Hematopoietic multipotent progenitor cell treated with erythropoietin and hydrocortisone succinate and interleukin-3 and kit ligand, for 8 days (in vitro differentiated cells): ENCODE results near the gene SLC16A7.

Experiments
- DNase-seq: peaks from one replicate; pipeline ENCODE4 v3.0.0-alpha.2; 2015

SLC16A7 gene

DNA sequence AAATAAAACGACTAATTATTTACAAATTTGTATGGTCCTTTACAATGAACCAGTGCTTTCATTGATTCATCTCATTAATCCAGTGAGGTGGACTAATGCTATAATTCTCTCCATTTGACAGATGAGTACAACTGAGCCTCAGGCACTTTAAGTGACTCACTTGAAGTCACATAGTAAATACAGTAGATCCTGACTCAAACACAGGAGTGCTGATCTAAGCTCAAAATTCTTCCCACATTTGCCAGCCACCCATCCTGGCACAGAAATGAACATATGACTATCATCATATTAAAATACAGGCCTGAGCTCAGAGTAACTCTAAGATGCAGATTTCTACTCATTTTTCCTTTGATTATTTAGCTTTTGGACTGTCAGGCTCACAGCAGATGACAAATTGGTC, 30.6 kb downstream of the SLC16A7 start:
- no peak for DNase-seq

DNA sequence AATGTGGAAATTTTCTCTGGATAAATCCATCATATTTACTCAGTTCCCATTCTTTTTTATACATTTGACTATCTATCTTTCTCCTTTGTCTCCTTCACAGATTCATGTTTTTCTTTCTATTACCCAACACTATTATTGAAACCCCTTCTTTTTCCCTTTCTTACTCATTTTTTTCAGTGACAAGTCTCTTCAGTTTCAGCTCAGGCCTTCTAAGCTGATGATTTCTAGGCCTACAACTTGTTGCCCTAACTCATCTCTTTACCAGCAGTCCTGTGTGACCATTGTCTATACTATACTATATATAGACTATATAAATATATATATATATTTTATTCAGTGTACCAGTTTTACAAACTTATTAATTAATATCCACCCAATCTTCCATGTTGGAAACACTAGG, 31.8 kb downstream of the SLC16A7 start:
- no peak for DNase-seq

DNA sequence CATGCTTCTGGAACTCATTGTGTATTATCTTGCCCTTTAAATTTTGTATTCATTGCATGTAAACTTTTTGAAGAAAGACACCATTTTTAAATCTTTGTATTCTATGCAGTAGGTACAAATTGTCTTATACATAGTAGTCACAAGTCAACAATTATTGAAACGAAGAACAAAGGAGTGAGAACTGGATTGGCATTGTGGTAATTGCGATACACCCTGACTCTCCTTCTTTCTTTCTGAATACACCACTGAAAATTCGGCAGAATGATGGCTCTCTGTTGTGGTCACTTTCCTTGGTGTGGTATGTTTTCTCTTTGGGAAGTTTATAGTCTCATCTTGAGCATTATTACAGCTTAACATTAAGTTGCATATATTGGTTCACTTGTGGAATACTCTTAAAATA, 34.1 kb downstream of the SLC16A7 start:
- DNase-seq = no peak

DNA sequence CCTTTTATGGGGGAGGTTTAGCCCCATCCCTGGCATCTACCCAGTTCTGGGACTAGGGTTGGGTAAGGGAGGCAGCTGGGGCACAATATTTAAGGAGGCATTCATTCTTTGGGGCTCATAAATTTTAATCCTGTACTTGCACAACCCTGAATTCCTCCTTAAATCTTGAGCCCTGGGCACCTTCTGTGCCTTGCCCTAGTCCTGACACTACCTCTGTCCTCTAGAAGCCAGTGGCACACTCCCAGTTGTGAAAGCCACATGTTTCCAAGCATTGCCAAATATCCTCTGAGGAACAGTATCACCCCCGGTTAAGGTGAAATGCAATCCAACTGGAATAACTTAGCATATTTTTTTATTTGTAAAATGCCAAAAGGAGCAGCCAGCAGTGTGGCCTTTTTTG, 36.6 kb downstream of the SLC16A7 start:
- no peak for DNase-seq

DNA sequence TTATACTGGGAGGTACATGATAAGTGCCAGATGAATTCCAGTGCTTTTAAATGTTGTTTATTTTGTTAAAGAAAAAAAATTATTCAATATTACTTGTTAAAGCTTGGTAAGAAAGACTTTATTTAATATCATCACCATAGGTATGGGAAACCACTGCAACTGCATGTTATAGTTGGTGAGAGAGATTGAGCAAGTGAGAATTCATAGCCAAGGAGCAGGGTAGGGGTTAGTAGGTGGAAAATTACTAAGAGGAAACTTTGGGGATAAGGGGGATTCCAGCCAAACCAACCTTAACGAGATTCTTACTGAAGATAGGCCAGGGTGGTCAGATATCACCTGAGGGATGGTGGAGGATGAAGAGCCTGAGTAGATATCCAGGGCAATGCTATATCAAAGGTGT, 38.4 kb downstream of the SLC16A7 start:
- no peak for DNase-seq

DNA sequence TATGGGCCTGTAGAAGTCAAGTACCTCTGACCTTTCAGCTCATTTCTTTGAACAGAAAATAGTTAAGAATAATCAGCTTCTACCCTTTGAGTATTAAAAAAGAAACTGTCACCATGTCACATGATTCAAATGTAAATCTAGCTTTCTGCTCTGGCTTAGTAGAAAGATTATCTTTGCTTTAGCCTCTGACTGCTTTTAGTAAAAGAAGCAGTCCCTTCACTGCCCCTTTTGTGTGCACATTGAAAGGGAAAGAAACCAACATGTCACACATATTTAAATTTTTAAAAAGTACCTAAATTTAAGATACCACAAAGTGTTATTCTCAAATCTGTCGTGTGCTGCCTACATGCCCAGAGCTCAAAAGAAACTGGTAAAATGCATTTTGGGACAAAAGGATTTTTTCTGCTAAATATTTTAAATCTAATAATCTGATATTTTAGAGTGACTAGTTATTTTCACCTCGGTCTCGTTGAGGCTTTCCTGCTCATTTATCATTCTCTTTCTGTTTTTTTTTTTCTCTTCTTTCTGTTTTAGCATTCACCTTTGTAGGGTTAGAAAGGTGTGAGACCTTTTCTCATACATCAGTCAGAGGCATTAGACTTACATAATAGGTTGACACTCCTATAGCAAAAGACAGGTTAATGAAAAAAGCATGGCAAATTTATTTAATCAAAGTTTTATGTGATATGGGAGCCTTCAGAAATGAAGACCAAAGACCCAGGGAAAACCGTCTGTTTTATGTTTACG, 41.3 kb downstream of the SLC16A7 start:
- no peak for DNase-seq

DNA sequence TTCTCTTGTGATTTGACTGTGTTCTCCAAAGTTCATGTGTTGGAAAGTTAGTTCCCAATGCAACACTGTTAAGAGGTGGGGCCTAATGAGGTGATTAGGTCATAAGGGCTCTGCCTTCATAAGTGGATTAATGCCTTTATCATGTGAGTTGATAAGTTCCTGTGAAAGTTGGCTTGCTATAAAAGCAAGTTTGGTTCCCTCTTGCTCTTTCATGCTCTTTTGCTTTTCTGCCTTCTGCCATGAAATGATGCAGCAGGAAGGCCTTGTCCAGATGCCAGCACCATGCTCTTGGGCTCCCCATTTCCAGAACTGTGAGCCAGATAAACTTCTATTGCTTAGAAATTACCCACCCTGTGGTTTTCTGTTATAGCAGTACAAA, 41.9 kb downstream of the SLC16A7 start:
- peak; percentile 58 for DNase-seq

DNA sequence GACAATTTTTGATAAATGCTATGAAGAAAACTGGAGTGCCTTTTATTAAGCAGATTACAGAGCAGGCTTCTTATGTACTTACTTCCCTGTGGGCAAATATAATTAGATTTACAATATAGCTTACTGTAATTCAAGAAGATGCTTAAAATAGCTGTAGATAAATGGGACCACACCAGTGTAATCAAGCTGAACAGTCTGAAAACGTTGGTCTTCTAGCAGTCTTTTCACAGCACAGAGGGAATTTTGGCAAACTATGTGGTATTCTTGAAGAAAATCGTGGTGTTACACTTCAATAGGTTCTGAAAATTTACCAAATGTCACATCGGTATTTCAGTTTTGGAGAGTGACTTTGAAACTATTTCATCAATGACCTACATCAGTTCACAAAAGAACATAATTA, 47.7 kb downstream of the SLC16A7 start:
- DNase-seq = no peak

DNA sequence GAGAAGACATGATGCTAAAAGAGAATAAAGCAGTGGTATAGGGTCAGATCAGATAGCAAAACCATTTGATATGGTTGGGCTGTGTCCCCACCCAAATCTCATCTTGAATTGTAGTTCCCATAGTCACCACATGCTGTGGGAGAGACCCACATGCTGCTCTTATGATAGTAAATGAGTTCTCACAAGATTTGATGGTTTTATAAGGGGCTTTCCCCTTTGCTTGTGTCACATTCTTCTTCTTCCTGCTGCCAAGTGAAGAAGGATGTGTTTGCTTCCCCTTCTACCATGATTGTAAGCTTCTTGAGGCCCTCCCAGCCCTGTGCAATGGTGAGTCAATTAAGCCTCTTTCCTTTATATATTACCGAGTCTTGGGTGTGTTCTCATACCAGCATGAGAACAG, 49.4 kb downstream of the SLC16A7 start:
- DNase-seq = no peak

DNA sequence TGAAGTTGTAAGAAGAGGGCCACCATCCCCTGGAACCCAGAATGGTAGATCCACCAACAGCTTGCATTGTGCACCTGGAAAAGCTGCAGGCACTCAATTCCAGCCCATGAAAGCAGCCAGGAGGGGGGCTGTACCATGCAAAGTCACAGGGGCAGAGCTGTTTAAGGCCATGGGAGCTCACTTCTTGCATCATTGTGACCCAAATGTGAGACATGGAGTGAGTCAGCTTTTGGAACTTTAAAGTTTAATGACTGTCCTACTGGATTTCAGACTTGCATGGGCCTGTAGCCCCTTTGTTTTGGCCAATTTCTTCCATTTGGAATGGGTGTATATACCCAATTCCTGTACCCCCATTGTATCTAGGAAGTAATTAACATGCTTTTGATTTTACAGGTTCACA, 50.8 kb downstream of the SLC16A7 start:
- DNase-seq = no peak

DNA sequence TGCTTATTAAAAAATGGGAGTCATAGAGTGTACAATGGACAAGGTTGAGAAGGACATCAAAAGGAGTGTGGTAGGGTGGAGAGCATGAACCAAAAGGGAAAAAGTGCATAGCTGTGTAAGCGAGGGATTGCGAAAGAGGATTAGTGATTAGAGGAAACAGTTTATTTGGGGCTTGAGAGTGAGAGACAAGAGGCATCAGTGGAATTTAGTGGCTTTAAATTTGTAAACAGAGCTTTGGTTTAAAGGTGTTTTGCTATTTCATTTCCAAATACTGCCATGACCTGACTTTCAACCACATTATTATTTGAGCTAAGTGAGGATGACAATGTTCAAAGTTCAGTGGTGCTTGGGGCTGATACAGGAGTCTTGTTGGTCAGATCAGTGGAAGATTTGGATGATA, 53.4 kb downstream of the SLC16A7 start:
- no peak for DNase-seq

DNA sequence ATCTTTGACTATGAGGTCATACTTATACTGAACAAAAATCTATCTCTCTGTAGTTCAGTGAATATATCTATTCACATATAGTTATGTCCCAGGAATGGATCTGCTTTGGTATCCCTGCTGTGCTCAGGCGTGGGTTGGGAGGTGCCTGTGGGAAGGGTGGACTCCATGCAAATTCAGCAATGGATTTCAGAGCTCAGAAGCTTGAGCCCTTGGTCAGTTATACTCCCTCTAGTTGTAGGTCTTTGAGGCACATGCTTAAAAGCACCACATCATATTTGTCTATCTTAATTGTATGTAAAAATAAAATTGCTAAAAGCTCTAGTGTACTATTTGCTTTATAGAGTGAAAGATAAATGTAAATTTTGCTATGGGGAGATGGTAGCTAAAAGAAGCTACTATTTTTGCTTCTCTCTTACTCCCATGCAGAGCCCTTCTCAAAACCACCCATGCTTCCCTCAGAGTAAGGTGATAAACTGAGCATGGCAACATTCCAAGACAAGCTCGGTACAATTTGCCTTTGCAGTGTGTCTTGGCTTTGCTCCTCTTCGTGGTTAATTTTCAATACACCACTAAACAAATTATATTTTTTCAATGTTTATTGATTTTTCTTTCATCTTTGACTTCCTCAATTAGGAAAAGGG, 54.9 kb downstream of the SLC16A7 start:
- peak; percentile 54 for DNase-seq

DNA sequence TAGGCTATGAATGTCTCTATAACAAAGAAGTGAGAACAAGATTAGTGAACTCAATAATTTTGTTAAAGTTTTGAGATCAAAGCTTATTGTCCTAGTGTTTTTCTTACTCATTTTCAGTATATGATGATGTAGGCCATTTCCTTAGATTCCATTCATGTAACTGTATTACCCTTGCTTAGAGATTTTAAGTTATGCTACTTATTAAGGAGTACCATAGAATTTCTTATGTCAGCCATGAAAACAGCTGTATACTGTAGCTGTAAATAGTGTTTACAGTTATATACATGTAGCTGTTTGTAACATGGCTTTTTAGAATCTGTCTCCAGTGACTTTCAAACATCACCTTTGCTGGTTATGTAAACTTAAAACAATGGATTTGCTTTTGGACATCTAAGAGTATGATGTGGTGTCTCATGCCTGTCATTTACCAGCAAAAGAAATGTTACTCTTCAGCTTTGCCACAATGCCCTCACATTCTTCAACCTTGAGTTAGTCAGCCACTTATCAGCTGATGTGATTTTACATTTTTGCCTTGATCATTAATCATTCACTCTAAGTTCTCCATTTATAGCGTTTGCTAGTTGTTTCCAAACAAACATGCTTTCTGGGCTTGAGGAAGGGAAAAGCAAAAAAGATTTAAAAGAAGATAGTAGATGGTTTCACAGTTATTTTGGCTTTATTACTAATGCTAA, 55.5 kb downstream of the SLC16A7 start:
- peak; percentile 4 for DNase-seq

DNA sequence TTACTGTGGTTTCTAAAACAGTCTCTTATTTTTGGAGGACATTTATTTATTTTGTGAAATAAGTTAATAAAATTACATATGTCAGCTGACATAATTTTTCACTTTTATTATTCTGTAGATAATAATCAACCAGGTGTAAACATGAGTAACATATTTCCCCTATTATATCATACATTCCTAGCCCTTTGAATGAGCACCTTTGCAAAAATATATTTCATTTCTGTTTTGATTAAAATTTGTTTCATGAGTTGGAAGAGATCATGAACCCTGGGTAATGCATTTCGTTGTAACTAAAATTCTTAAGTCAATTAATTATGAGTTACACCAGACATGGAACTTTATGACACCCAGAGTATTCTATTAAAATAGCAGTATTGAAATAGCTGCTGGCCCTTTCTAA, 56.3 kb downstream of the SLC16A7 start:
- DNase-seq = no peak

DNA sequence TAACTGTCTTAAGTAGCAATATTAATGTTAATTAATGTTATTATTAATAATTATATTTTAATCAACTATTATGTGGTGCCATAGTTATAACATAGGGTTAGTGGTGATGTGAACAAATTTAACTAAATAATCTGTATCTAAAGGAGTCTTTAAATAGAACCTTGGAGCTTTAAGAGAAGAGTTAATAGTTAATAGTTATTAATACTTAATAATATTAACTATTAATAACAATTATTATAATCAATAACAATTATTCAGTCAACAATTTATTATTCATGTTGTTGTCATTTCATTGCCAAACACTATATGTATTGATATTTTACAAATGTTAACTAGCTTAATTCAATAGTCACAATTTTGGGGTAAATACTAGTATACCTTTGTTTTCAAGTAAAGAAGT, 58.2 kb downstream of the SLC16A7 start:
- no peak for DNase-seq

DNA sequence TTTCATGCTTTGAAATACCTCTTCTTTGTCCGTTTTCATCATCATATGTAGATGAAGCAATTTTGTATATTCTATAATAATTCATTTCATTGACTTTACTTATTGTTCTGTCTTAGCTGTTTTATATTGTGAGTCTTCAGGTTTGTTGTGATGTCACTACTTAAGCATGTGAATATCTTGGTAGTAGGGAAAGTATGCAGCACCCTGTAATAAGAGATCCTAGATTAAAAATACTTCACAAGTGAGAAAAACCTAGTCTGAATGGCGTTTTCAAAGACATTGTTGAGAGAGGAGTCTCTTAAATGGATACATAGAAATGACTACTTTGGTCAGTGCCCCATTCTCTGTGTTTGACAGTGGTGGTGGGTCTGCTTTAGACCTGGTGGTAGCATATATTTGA, 61.4 kb downstream of the SLC16A7 start:
- DNase-seq = no peak

DNA sequence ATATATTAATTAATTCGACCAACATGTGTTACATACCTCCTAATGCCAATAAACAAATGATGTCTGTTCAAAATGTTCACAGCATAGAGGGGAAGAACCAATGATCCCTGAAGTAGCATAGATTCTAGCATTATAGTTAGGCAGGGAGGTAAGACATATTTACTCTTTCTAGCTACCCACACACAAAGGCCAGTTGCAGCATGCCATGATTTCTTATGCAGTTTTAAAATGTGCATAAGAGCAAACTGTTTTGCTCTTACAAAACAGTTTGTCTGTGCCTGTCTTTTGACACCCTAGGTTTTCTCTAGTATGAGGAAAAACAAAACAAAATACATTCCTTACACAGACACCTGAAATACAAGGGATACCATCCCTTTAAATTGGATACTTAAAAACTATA, 61.9 kb downstream of the SLC16A7 start:
- no peak for DNase-seq

DNA sequence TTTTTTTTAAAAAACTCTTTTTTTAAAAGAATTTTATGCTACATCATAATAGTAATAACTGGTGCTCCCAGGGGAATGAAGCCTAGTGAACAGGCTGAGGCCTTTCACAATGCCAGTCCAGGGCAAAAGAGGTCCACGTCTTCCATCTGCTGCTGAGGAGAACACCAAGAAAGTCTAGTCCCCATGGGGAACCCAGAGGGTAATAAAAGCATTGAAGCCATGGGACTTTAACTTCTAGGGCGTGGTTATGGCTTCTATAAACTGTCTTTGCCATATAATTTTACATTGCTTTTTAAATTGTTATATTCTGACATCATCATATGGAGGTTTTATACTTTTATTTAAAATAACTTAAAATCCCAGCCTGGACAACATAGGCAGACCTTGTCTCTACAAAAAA, 64.3 kb downstream of the SLC16A7 start:
- DNase-seq = no peak

DNA sequence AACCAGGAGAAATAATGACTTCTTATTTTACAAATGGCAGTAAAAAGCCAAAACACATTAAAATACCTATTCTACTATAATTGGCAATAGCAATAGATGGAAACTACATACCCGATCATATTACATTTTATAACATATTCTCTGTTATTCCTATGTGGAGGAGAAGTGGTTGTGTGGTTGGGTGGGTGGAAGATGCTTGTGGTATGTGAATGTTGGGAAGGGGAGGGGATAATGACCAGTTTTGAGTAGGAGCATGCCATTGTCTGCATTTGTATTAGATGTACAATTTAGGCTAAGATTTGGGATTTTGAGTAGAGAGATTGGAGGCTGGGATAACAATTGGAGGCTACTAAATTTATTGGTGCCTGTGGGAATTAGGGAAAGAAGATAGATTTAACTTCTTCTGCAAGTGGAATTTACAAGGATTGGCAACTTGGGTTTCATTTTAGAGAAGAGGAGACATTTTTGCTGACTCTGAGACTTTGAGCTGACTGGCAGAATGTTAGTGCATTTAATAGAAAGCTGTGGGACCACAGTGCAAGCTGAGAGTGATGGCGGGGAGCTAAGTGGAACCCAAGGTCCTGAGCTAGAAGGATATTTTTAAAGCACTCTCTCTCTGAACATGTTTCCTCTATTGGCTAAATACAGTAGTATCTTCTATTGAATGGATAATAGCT, 65.2 kb downstream of the SLC16A7 start:
- no peak for DNase-seq

DNA sequence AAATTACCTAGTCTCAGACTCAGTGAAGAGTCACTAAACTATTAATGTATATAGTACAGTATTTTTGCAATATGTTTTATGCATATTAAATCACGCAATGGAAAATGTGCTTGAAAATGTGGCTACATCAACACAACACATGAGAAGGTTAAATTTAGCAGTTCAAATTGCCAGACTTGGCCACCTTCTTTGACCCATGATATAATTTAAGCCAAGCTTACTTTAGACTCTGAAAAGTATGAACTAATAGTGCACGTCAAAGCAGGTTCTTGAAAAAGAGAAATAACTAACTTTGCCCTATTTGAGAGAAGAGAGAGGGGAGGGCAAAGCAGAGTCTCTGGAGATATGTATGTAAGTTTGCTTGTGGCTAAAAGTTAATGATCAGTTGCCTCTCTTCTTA, 68.7 kb downstream of the SLC16A7 start:
- no peak for DNase-seq

DNA sequence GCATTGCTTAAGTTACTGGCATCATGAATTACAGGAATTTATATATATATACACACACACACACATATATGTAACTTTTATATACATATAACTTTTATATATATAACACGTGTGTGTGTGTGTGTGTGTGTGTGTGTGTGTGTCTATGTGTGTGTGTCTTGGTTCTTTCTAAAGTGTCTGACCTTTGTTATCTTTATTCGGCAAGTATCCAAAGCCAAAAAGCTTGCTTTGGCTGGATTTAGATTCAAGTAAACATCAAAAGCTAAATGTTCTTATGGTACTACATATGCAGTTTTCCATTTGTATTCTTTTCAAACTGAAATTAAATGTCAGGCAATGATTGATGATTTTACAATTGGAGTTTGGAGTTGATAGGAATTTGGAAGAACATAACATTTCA, 69.9 kb downstream of the SLC16A7 start:
- no peak for DNase-seq

DNA sequence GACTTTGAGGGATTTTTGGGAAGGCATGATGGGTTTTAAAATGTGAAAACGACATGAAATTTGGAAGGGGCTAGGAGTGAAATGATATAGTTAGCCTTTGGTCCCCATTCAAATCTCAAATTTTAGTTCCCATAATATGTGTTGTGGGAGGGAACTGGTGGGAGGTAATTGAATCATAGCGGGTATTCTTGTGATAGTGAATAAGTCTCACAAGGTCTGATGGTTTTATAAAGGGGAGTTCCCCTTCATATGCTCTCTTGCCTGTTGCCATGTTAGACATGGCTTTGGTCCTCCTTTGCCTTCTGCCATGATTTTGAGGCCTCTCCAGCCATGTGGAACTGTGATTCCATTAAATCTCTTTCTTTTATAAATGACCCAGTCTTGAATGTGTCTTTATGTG, 72.8 kb downstream of the SLC16A7 start:
- no peak for DNase-seq

DNA sequence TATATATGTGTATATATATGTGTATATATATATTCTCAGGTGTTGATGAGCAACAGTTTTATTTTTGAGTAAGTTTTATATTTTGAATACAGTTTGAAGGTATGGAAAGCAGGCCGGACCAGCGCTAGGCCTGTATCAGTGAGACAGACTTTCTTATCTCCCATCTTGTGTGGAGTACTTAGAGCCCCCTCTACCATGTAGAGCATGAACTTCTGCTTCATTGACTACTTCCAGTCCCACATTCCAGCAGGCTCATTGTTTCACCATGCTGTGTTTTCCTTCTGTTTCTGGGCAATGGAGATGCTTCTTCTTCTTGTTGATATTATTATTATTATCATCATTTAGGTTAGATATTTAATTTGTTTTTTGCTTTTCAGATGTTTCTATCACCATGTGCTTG, 76.4 kb downstream of the SLC16A7 start:
- DNase-seq = no peak

DNA sequence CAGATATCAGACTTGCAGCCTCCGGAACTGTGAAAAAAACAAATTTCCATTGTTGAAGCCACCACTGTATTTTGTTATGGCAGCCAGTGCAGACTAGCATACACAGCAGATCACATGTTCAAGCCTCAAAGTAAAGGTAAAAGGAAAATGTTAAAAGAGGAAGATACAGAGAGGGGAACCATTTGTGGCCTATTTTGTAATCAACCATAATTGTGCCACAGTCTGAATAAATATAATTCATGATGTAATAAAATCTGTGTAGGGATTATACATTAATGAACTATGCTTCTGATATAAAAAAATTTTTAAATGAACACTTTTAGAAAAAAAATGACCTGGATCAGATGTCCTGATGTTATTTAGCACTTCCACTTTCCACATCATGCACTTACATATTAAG, 79.6 kb downstream of the SLC16A7 start:
- DNase-seq = no peak
